GM21786 (cell line): ENCODE measurements around the gene DACH1.
"Not testable (repeated sequence)": the region's sequence is repeated elsewhere in the genome, so short reads cannot be mapped to it uniquely, and the experiment has no call there.

Experiments used
- ATAC-seq: cut with Tn5 transposase; IDR thresholded peaks from one replicate; pipeline ENCODE4 v1.9.1; 2021; ENCODE audit not compliant: unreplicated experiment

The DACH1 gene

GRCh38 chr13:71866335-71867130, 471 bp downstream of the DACH1 start:
- ATAC-seq, result peak; percentile 41

- ATAC-seq, result no peak
These were observed 1.1 kb downstream of the DACH1 start for GRCh38 chr13:71865874-71866334.

- ATAC-seq, result no peak
These were observed 1.8 kb downstream of the DACH1 start for GRCh38 chr13:71864986-71865873.

- no peak for ATAC-seq
These were observed 2.7 kb downstream of the DACH1 start for GRCh38 chr13:71864094-71864985.

- no peak for ATAC-seq
These were observed 3.6 kb downstream of the DACH1 start for GRCh38 chr13:71863254-71863865.

GRCh38 chr13:71862459-71862943, 4.5 kb downstream of the DACH1 start:
- ATAC-seq, result no peak

GRCh38 chr13:71861769-71862458, 5.1 kb downstream of the DACH1 start:
- ATAC-seq, result no peak

- ATAC-seq, result no peak
These were observed 6.4 kb downstream of the DACH1 start for GRCh38 chr13:71860547-71861138.

GRCh38 chr13:71858647-71859046, 8.4 kb downstream of the DACH1 start:
- no peak for ATAC-seq

- no peak for ATAC-seq
These were observed 10.4 kb downstream of the DACH1 start for GRCh38 chr13:71856548-71857043.

- ATAC-seq, result no peak
These were observed 12.6 kb downstream of the DACH1 start for GRCh38 chr13:71854401-71854800.

- ATAC-seq, result no peak
These were observed 13.3 kb downstream of the DACH1 start for GRCh38 chr13:71853725-71854124.

- ATAC-seq, result no peak
These were observed 14.3 kb downstream of the DACH1 start for GRCh38 chr13:71852736-71853135.

GRCh38 chr13:71851498-71852409, 15.2 kb downstream of the DACH1 start:
- no peak for ATAC-seq

- no peak for ATAC-seq
These were observed 25.0 kb downstream of the DACH1 start for GRCh38 chr13:71842003-71842402.

- ATAC-seq, result no peak
These were observed 28.2 kb downstream of the DACH1 start for GRCh38 chr13:71838842-71839241.

- not testable (repeated sequence) for ATAC-seq
These were observed 29.4 kb downstream of the DACH1 start for GRCh38 chr13:71837582-71837981.

GRCh38 chr13:71831716-71832115, 35.3 kb downstream of the DACH1 start:
- no peak for ATAC-seq
